Measurements from ENCODE around the gene GPR31. TPM values are rescaled to one million over a fixed set of nuclear protein-coding genes. Genes with fewer than 3 reads are reported as not detected.

GPR31 gene
- total RNA-seq, 2 experiments from 2014 or later, result not detected

DNA sequence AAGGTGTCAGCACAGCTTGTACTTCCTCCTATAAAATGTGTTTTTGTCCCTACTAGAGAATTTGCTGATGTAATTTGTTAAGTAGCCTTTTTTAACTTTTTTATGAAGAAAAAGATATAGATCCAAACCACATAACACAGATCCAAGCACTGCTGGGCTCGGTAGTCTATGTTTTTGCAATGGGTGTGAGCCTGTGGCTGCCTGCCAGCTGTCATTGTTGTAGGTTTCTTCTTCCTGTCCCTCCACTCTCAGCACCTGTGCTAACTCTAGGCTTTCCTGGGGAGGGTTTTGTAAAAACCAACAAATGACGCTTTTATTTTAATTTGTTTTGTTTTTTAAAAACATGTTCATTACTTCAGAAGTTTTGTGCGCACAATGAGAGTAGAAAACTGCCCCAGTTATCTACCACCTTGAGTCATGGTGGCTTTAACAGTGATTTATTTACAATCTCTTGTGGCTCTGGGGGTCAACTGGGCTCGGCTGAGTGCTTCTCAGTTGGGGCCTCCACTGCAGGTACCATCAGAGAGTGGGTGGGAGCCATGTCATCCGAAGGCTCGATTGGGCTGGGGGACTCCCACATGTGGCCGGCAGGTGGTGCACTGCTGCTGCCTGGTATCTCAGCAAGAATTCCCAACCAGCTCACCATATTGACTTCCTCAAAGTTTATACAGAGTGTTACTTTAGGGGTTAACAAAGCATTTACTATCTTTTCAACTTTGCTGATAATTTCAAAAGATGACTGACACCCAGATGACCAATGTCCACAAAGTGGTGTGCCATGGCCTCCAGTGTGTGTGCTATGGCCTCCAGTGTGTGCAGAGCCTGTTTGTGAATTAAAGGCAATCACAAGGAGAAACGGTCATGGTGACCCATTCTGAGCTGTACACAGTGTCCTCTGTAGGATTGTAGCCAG lies 37.9 kb downstream of the GPR31 start:
- Mint-ChIP-seq H3K4me3 (no peak overlapping the region), H3K4me1 (ENCODE audit: low read depth) (peaks cover 38% of the 10 kb centered on the region), H3K27ac (no peak overlapping the region), H3K9me3 (no peaks in the 10 kb centered on the region), H3K27me3 (ENCODE audit: low read depth) (no peaks in the 10 kb centered on the region), H3K36me3 (ENCODE audit: low read depth) (no peaks in the 10 kb centered on the region)
- peak; percentile 34 for DNase-seq
- CTCF ChIA-PET, result interaction anchor here (0.7 to 1.0 kb wide), 3 partner anchors 302 to 425 kb away, joined by 3 to 4 read pairs (median 3); no protein-coding TSS in a partner anchor
- intact Hi-C loops (cut with micrococcal nuclease), result no loop called here

GRCh38 chr6:167118839-167119238 lies 38.9 kb downstream of the GPR31 start:
- CTCF ChIA-PET, result interaction anchor here (1.0 kb wide), 1 partner anchor 301 kb away, joined by 3 read pairs; no protein-coding TSS in a partner anchor
- no peak for DNase-seq
- no peak overlapping the region for H3K4me3 Mint-ChIP-seq
- no peak overlapping the region for H3K27ac Mint-ChIP-seq
- no peaks in the 10 kb centered on the region for H3K27me3 Mint-ChIP-seq (ENCODE audit: low read depth)
- H3K36me3 Mint-ChIP-seq (ENCODE audit: low read depth), result no peaks in the 10 kb centered on the region
- intact Hi-C loops (cut with micrococcal nuclease), result no loop called here
- H3K9me3 Mint-ChIP-seq, result no peaks in the 10 kb centered on the region
- peaks cover 38% of the 10 kb centered on the region for H3K4me1 Mint-ChIP-seq (ENCODE audit: low read depth)

DNA sequence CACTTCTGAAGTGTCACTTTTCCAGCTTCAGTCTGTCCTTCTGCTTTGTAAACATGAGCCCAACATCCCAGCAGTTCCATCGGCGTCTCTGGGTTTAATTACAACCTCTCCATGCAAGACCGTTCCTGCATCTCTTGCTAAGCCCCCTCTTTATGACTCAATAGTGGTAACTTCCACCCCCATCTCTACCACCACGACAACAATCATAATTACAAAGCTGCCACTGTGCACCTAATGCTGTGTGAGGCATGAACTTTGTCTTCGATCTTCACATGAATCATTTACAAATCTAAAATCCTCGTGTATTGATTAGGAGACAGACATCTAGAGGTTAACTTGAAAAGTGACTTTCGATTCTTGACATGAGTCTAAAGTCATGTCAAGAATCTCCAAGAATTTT lies 39.8 kb downstream of the GPR31 start:
- CTCF ChIA-PET, result no interaction called here
- Mint-ChIP-seq H3K9me3 (no peaks in the 10 kb centered on the region), H3K4me3 (no peak overlapping the region), H3K27me3 (ENCODE audit: low read depth) (no peaks in the 10 kb centered on the region), H3K27ac (no peak overlapping the region), H3K4me1 (ENCODE audit: low read depth) (peaks cover 38% of the 10 kb centered on the region), H3K36me3 (ENCODE audit: low read depth) (no peaks in the 10 kb centered on the region)
- no peak for DNase-seq
- intact Hi-C loops (cut with micrococcal nuclease), result no loop called here

GRCh38 chr6:167116838-167117228 lies 40.9 kb downstream of the GPR31 start:
- CTCF ChIA-PET, result no interaction called here
- intact Hi-C loops (cut with micrococcal nuclease), result no loop called here
- H3K4me1 Mint-ChIP-seq (ENCODE audit: low read depth), result peaks cover 40% of the 10 kb centered on the region
- no peak for DNase-seq
- no peak overlapping the region for H3K27ac Mint-ChIP-seq
- no peaks in the 10 kb centered on the region for H3K27me3 Mint-ChIP-seq (ENCODE audit: low read depth)
- no peak overlapping the region for H3K4me3 Mint-ChIP-seq
- no peaks in the 10 kb centered on the region for H3K36me3 Mint-ChIP-seq (ENCODE audit: low read depth)
- no peaks in the 10 kb centered on the region for H3K9me3 Mint-ChIP-seq

DNA sequence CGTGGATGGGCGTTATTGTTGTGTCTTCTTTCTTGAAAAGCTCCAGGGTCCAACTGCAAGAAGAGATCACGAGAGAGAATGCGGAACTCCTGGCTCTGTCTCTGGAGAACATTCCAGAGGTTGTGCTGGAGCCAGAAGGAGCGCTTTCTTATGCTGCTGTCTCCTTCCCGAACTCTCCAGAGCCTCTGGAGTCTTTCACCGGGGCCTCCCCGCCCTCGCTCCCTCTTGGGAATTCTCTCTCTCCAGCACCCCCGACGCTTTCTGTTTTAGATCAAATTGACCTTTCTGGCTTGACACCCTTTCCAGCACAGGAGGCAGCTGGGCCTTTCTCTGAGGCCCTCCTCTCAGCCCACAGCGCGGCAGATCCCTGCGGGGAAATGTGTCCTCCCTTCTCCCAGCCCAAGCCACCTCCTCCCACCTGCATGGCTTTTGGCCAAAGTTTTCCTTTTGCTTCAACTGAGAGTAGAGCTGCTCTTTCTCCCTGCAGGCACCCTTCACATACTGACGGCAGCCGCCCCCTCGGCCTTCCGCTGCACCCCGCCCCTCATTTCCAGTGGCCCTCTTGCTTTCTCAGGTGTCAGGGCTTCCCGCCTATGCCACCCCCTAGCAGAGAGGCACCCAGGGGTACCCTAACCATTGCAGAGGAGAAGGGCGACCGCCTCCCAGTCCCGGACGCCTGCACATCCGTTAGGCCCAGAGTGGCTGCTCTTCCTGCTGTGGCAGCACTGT lies 41.5 kb downstream of the GPR31 start:
- intact Hi-C loops (cut with micrococcal nuclease), result no loop called here
- DNase-seq, result no peak
- H3K4me1 Mint-ChIP-seq (ENCODE audit: low read depth), result peaks cover 36% of the 10 kb centered on the region
- no peaks in the 10 kb centered on the region for H3K9me3 Mint-ChIP-seq
- H3K27me3 Mint-ChIP-seq (ENCODE audit: low read depth), result no peaks in the 10 kb centered on the region
- no peaks in the 10 kb centered on the region for H3K36me3 Mint-ChIP-seq (ENCODE audit: low read depth)
- H3K27ac Mint-ChIP-seq, result no peak overlapping the region
- H3K4me3 Mint-ChIP-seq, result no peak overlapping the region
- CTCF ChIA-PET, result no interaction called here

- H3K27ac Mint-ChIP-seq, result no peak overlapping the region
- no peaks in the 10 kb centered on the region for H3K9me3 Mint-ChIP-seq
- no peaks in the 10 kb centered on the region for H3K36me3 Mint-ChIP-seq (ENCODE audit: low read depth)
- intact Hi-C loops (cut with micrococcal nuclease), result loop anchor here (2.0 kb wide), 1 partner anchor 68 kb away; no protein-coding TSS in a partner anchor
- no peak overlapping the region for H3K4me3 Mint-ChIP-seq
- no peak for DNase-seq
- peaks cover under 1% of the 10 kb centered on the region for H3K27me3 Mint-ChIP-seq (ENCODE audit: low read depth)
- H3K4me1 Mint-ChIP-seq (ENCODE audit: low read depth), result peaks cover 25% of the 10 kb centered on the region
- CTCF ChIA-PET, result no interaction called here
Measured at GRCh38 chr6:167115054-167115453, 42.7 kb downstream of the GPR31 start.

GRCh38 chr6:167113935-167114910 lies 43.6 kb downstream of the GPR31 start:
- no peaks in the 10 kb centered on the region for H3K9me3 Mint-ChIP-seq
- peaks cover 2% of the 10 kb centered on the region for H3K27me3 Mint-ChIP-seq (ENCODE audit: low read depth)
- intact Hi-C loops (cut with micrococcal nuclease), result loop anchor here (1.0 to 2.0 kb wide), 2 partner anchors 35 to 67 kb away; no protein-coding TSS in a partner anchor
- H3K27ac Mint-ChIP-seq, result peak overlapping the region; percentile 46
- DNase-seq, result peak; percentile 51
- peaks cover 17% of the 10 kb centered on the region for H3K4me1 Mint-ChIP-seq (ENCODE audit: low read depth)
- H3K36me3 Mint-ChIP-seq (ENCODE audit: low read depth), result no peaks in the 10 kb centered on the region
- CTCF ChIA-PET, result no interaction called here
- H3K4me3 Mint-ChIP-seq, result no peak overlapping the region

GRCh38 chr6:167113047-167113754 lies 44.6 kb downstream of the GPR31 start:
- Mint-ChIP-seq H3K27me3 (ENCODE audit: low read depth) (peaks cover 2% of the 10 kb centered on the region), H3K4me1 (ENCODE audit: low read depth) (peaks cover 8% of the 10 kb centered on the region), H3K9me3 (no peaks in the 10 kb centered on the region), H3K4me3 (no peak overlapping the region), H3K27ac (no peak overlapping the region), H3K36me3 (ENCODE audit: low read depth) (no peaks in the 10 kb centered on the region)
- CTCF ChIA-PET, result no interaction called here
- intact Hi-C loops (cut with micrococcal nuclease), result no loop called here
- no peak for DNase-seq

DNA sequence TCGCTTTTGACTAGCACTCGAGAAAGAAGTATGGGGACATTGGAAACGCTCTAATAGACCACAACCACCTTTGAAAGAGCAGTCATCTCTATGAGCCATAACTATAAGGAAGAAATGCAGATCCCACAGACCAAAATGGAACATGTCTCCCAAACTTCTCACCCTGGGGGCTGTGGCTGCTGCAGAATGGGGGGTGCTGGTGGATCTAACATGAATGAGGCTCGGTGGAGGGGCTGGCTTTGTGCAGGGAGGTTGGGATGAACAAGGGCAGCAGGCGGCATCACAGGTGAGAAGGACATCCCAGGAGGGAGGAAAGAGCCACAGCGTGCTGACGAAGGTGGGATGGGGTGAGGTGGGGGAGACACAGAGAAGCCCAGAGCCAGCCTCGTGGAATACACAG lies 45.4 kb downstream of the GPR31 start:
- CTCF ChIA-PET, result no interaction called here
- DNase-seq, result no peak
- peaks cover 8% of the 10 kb centered on the region for H3K4me1 Mint-ChIP-seq (ENCODE audit: low read depth)
- peak overlapping the region; percentile 41 for H3K4me3 Mint-ChIP-seq
- H3K27ac Mint-ChIP-seq, result peak overlapping the region; percentile 11
- H3K27me3 Mint-ChIP-seq (ENCODE audit: low read depth), result peaks cover 2% of the 10 kb centered on the region
- intact Hi-C loops (cut with micrococcal nuclease), result no loop called here
- H3K36me3 Mint-ChIP-seq (ENCODE audit: low read depth), result no peaks in the 10 kb centered on the region
- no peaks in the 10 kb centered on the region for H3K9me3 Mint-ChIP-seq

DNA sequence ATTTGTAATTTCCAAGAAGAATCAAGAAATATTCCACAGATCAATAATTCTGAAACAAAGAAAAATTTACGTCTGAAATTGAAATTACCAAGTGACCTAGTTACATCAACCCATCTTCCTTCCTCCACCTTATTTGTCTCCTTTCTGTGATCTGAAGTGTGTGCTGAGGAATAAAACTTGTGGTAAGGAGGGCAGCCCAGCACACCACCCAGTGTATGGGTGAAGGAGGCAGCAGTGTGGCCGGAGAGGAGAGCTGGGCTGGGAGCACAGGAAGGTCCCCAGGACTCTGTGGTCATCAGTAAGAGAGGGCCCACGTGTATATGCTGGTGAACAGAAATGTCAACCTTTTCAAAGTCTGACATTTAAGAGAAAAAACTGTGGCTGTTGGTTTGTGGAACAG lies 46.2 kb downstream of the GPR31 start:
- peaks cover 8% of the 10 kb centered on the region for H3K4me1 Mint-ChIP-seq (ENCODE audit: low read depth)
- H3K27me3 Mint-ChIP-seq (ENCODE audit: low read depth), result peaks cover 2% of the 10 kb centered on the region
- intact Hi-C loops (cut with micrococcal nuclease), result no loop called here
- no peaks in the 10 kb centered on the region for H3K36me3 Mint-ChIP-seq (ENCODE audit: low read depth)
- H3K27ac Mint-ChIP-seq, result peak overlapping the region; percentile 71
- peak overlapping the region; percentile 58 for H3K4me3 Mint-ChIP-seq
- no peak for DNase-seq
- CTCF ChIA-PET, result no interaction called here
- no peaks in the 10 kb centered on the region for H3K9me3 Mint-ChIP-seq

- CTCF ChIA-PET, result no interaction called here
- peaks cover 8% of the 10 kb centered on the region for H3K4me1 Mint-ChIP-seq (ENCODE audit: low read depth)
- intact Hi-C loops (cut with micrococcal nuclease), result no loop called here
- DNase-seq, result no peak
- H3K36me3 Mint-ChIP-seq (ENCODE audit: low read depth), result no peaks in the 10 kb centered on the region
- H3K9me3 Mint-ChIP-seq, result no peaks in the 10 kb centered on the region
- peaks cover 2% of the 10 kb centered on the region for H3K27me3 Mint-ChIP-seq (ENCODE audit: low read depth)
- H3K27ac Mint-ChIP-seq, result no peak overlapping the region
- H3K4me3 Mint-ChIP-seq, result no peak overlapping the region
Measured at GRCh38 chr6:167109651-167110050, 48.1 kb downstream of the GPR31 start.

Data from activated naive CD4-positive, alpha-beta T cell treated with anti-CD3 and anti-CD28 coated beads for 36 hours (primary cell).